GM06990 (cell line): ENCODE data around the gene OR3A2.
"Not testable (repeated sequence)": the region's sequence is repeated elsewhere in the genome, so short reads cannot be mapped to it uniquely, and the experiment has no call there.

Experiments
- DNase-seq: peaks from one replicate; pipeline ENCODE4 v3.0.0-alpha.2; 2011; ENCODE audit not compliant: insufficient read length; ENCODE audit errors: extremely low read depth
- H3K27me3 ChIP-seq: replicated peaks from 2 replicates; pipeline ENCODE4 v1.6.0; 2011; ENCODE audit warnings: low read length; ENCODE audit not compliant: control insufficient read depth, insufficient read depth
- H3K36me3 ChIP-seq: 2 replicates; pipeline ENCODE4 v1.5.1; 2011; ENCODE audit warnings: low read length; ENCODE audit not compliant: control insufficient read depth, insufficient read depth
- H3K4me3 ChIP-seq: replicated peaks from 2 replicates; pipeline ENCODE4 v1.5.1; 2011; ENCODE audit warnings: low read depth, mild to moderate bottlenecking, control low read depth, low read length
- TF ChIP-seq, protein P1 (sequence below): IDR thresholded peaks from 2 replicates; pipeline ENCODE4 v1.5.1; 2011; ENCODE audit warnings: low read length, control low read depth, mild to moderate bottlenecking, inconsistent platforms; ENCODE audit not compliant: insufficient read depth, poor library complexity, severe bottlenecking

Gene OR3A2

DNA sequence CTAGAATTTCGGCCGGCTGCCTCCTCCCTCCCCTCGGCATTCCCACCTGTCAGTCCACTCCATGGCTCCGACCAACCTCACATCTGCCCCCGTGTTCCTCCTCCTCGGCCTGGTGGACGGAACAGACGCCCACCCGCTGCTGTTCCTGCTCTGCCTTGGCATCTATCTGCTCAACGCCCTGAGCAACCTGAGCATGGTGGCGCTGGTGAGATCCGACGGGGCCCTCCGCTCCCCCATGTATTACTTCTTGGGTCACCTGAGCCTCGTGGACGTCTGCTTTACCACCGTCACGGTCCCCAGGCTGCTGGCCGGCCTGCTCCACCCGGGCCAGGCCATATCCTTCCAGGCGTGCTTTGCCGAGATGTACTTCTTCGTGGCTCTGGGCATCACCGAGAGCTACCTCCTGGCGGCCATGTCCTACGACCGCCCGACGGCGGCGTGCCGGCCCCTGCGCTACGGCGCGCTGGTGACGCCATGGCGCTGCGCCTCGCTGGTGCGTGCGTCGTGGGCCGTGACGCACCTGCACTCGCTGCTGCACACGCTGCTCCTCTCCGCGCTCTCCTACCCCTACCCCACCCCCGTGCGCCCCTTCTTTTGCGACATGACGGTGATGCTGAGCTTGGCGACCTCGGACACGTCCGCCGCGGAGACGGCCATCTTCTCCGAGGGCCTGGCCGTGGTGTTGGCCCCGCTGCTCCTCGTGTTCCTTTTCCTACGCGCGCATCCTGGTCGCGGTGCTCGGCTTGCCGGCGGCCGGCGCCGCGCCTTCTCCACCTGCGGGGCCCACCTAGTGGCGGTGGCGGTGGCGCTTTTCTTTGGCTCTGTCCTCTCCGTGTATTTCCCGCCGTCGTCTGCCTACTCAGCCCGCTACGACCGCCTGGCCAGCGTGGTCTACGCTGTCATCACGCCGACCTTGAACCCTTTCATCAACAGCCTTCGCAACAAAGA lies at the start of gene OR3A2:
Gene OR3A2 (minus strand): TSS at position 440 of the 948 bp plus-strand sequence.
- Histone ChIP-seq H3K36me3 (no peaks in the 10 kb centered on the region), H3K27me3 (no peaks in the 10 kb centered on the region; the same call in 1 of the 2 replicates), H3K4me3 (no peak within 1 kb of the TSS)
- TF ChIP-seq, protein P1, sequence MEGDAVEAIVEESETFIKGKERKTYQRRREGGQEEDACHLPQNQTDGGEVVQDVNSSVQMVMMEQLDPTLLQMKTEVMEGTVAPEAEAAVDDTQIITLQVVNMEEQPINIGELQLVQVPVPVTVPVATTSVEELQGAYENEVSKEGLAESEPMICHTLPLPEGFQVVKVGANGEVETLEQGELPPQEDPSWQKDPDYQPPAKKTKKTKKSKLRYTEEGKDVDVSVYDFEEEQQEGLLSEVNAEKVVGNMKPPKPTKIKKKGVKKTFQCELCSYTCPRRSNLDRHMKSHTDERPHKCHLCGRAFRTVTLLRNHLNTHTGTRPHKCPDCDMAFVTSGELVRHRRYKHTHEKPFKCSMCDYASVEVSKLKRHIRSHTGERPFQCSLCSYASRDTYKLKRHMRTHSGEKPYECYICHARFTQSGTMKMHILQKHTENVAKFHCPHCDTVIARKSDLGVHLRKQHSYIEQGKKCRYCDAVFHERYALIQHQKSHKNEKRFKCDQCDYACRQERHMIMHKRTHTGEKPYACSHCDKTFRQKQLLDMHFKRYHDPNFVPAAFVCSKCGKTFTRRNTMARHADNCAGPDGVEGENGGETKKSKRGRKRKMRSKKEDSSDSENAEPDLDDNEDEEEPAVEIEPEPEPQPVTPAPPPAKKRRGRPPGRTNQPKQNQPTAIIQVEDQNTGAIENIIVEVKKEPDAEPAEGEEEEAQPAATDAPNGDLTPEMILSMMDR: no peak
- DNase-seq: no peak

DNA sequence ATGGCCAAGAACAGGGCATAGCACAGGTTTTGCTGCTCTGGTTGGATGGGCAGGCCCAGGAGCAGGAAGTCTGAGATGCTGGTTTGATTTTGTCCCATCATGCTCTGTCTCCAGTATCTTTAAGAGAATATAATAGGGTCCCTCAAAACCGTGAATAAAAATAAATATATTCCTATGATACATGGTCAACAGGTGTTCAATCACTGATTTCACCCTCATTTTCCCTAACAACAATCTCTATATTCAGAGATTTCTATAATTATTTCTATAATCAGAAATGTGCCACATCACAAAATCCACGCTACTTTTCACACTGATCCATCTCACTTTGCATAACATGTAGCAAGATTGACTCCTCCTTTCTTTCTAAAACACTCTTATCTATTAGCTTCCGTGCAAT lies 47.6 kb upstream of the OR3A2 start, which contains the start of gene OR1E2:
Gene OR1E2 (minus strand): TSS at position 101 of the 400 bp plus-strand sequence. CDS start 0 bp downstream, at position 101.
- H3K27me3 ChIP-seq: no peaks in the 10 kb centered on the region
- no peak for DNase-seq
- TF ChIP-seq, protein P1: no peak
- no peaks in the 10 kb centered on the region for H3K36me3 ChIP-seq
- H3K4me3 ChIP-seq: no peak within 1 kb of the TSS

DNA sequence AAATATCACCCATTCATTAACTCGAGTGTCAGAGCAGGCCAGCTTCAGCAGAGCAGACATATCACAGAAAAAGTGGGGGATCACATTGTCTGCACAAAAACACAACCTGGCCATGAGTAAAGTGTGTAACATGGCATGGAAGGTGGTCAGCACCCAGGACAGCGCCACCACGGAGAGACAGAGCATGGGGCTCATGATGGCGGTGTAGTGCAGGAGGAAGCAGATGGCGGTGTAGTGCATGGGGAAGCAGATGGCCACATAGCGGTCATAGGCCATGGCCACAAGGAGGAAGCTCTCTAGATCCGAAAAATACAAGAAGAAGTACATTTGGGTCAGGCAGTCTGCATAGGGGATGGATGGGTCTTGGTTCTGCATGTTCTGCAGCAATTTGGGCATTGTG lies 47.1 kb upstream of the OR3A2 start:
- H3K36me3 ChIP-seq, H3K4me3 ChIP-seq, H3K27me3 ChIP-seq, DNase-seq: not testable (repeated sequence)

DNA sequence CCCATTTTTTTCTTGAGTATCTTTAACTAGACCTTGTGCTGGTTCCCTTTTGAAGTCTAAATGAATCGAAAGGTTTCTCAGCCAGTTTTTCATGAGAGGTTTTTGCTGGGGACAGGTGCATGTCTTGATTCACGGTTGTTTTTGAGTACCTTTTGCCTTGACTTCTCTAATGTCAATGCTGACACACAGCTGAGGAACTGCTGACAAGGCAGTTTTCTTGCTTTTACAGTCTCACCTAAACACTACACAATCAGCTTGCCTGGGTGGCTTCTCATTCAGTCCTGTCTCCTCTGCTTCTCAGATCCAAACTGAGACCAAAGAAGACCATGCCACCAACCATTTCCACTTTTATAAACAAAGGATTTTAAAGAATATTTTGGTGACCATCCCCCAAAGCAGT lies 32.1 kb upstream of the OR3A2 start:
- no peaks in the 10 kb centered on the region for H3K36me3 ChIP-seq
- DNase-seq: no peak
- no peak overlapping the region for H3K4me3 ChIP-seq
- H3K27me3 ChIP-seq: no peaks in the 10 kb centered on the region
- TF ChIP-seq, protein P1: no peak

DNA sequence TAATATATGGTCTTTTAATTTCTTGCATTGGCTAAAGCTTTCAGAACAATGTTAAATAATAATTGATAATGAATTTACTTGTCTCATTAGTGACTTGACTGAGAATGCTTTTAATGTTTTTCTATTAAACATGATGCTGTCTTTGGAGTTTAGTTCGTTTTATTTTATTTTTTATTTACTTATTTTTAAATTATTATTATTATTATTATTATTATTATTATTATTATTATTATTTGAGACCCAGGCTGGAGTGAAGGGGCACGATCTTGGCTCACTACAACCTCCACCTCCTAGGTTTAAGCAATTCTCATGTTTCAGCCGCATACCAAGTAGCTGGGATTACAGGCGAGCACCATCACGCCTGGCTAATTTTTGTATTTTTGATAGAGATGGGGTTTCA lies 29.5 kb upstream of the OR3A2 start:
- TF ChIP-seq, protein P1: no peak
- no peak for DNase-seq
- Histone ChIP-seq H3K27me3 (no peaks in the 10 kb centered on the region), H3K36me3 (no peaks in the 10 kb centered on the region), H3K4me3 (no peak overlapping the region)

DNA sequence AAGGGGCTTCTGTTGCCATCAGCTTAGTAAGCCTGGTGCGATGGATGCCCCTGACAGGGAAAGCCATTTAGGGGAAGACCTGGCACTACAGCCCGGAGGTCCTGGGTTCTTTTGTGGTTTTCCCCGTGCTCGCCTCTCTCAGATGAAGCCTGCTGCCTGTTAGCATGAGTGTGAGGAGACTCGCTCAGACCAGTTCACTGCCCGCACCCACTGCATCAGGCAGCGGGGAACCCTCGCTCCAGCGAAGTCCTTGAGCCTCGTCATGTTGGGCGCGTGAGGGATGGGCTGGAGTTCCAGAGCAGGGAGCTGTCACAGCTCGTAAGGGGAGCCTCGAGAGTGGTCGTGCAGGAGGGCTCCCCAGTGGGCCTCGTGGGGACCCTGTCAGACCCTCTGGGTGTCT lies 26.1 kb upstream of the OR3A2 start:
- not testable (repeated sequence) for H3K36me3 ChIP-seq, DNase-seq, H3K4me3 ChIP-seq, H3K27me3 ChIP-seq
